GM12873 (cell line): ENCODE results near the gene PTPN1.

Experiments used
- CTCF ChIP-seq: IDR thresholded peaks from 2 replicates; pipeline ENCODE4 v1.5.1; 2012; ENCODE audit warnings: low read depth, mild to moderate bottlenecking, moderate library complexity, low read length, control low read depth; ENCODE audit not compliant: insufficient read depth; ENCODE audit errors: missing control alignments

Gene PTPN1

GRCh38 chr20:50571466-50571865, 61.3 kb downstream of the PTPN1 start:
- TF ChIP-seq CTCF = no peak

- no peak for TF ChIP-seq CTCF
These were observed 63.0 kb downstream of the PTPN1 start for GRCh38 chr20:50572938-50573777.

- TF ChIP-seq CTCF = no peak
These were observed 63.9 kb downstream of the PTPN1 start for GRCh38 chr20:50574108-50574507.

GRCh38 chr20:50574586-50574985, 64.4 kb downstream of the PTPN1 start:
- TF ChIP-seq CTCF = no peak

- TF ChIP-seq CTCF = peak; percentile 74
These were observed 65.9 kb downstream of the PTPN1 start for GRCh38 chr20:50575865-50576720.

- TF ChIP-seq CTCF = no peak
These were observed 67.2 kb downstream of the PTPN1 start for GRCh38 chr20:50577175-50578018.
